ENCODE data around the gene NRARP.

DNA sequence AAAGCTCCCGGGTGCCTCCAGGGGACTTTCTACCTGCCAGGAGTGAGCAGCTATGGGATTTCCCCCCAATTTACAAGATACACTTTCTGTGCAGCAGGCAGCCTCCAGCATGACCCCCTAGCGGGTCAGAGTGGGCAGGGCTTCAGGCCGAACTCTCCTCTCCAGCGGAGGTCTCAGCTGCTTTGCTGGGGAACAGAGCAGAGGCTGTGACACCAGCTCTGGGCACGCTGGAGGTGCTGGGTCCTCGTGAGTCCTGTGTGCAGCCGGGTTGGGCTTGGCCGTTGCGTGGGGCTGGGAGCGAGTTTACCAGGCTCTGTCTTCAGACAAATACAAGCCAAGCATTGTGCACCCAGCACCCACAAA, 2.9 kb downstream of the NRARP start:
- TF ChIP-seq, protein P1, sequence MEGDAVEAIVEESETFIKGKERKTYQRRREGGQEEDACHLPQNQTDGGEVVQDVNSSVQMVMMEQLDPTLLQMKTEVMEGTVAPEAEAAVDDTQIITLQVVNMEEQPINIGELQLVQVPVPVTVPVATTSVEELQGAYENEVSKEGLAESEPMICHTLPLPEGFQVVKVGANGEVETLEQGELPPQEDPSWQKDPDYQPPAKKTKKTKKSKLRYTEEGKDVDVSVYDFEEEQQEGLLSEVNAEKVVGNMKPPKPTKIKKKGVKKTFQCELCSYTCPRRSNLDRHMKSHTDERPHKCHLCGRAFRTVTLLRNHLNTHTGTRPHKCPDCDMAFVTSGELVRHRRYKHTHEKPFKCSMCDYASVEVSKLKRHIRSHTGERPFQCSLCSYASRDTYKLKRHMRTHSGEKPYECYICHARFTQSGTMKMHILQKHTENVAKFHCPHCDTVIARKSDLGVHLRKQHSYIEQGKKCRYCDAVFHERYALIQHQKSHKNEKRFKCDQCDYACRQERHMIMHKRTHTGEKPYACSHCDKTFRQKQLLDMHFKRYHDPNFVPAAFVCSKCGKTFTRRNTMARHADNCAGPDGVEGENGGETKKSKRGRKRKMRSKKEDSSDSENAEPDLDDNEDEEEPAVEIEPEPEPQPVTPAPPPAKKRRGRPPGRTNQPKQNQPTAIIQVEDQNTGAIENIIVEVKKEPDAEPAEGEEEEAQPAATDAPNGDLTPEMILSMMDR (conservative IDR thresholded peaks at IDR 0.05; ENCODE audit: low read depth in 2 of 2) = no peak
- TF ChIP-seq POLR2AphosphoS5 (IDR thresholded peaks at IDR 0.05; ENCODE audit: low read depth) = no peak
